HG03469 (cell line): Measurements from ENCODE around the gene FBN3.
"Not testable (repeated sequence)": the region's sequence is repeated elsewhere in the genome, so short reads cannot be mapped to it uniquely, and the experiment has no call there.

Source experiments
- ATAC-seq: cut with Tn5 transposase; IDR thresholded peaks from one replicate; pipeline ENCODE4 v1.9.1; 2021; ENCODE audit warnings: mild to moderate bottlenecking, moderate library complexity, moderate number of reproducible peaks; ENCODE audit not compliant: unreplicated experiment

FBN3 gene

GRCh38 chr19:8120636-8121480, 28.5 kb downstream of the FBN3 start:
- ATAC-seq, result no peak

- ATAC-seq, result no peak
Observed at GRCh38 chr19:8117991-8118390, 31.4 kb downstream of the FBN3 start.

GRCh38 chr19:8116437-8117293, 32.7 kb downstream of the FBN3 start:
- no peak for ATAC-seq

GRCh38 chr19:8115805-8116396, 33.5 kb downstream of the FBN3 start:
- no peak for ATAC-seq

GRCh38 chr19:8113017-8113416, 36.4 kb downstream of the FBN3 start:
- no peak for ATAC-seq

GRCh38 chr19:8111376-8111775, 38.0 kb downstream of the FBN3 start:
- ATAC-seq, result no peak

GRCh38 chr19:8110931-8111330, 38.5 kb downstream of the FBN3 start:
- ATAC-seq, result no peak

GRCh38 chr19:8109890-8110662, 39.3 kb downstream of the FBN3 start:
- ATAC-seq, result no peak

- no peak for ATAC-seq
Observed at GRCh38 chr19:8109455-8109854, 39.9 kb downstream of the FBN3 start.

- no peak for ATAC-seq
Observed at GRCh38 chr19:8108560-8109445, 40.6 kb downstream of the FBN3 start.

- no peak for ATAC-seq
Observed at GRCh38 chr19:8107301-8107903, 42.0 kb downstream of the FBN3 start.

- ATAC-seq, result no peak
Observed at GRCh38 chr19:8105471-8105870, 43.9 kb downstream of the FBN3 start.

- ATAC-seq, result not testable (repeated sequence)
Observed at GRCh38 chr19:8101910-8102309, 47.5 kb downstream of the FBN3 start.

GRCh38 chr19:8101311-8101710, 48.1 kb downstream of the FBN3 start:
- ATAC-seq, result no peak

- no peak for ATAC-seq
Observed at GRCh38 chr19:8097681-8098567, 51.5 kb downstream of the FBN3 start.

- no peak for ATAC-seq
Observed at GRCh38 chr19:8097198-8097597, 52.2 kb downstream of the FBN3 start.

GRCh38 chr19:8096071-8096470, 53.3 kb downstream of the FBN3 start:
- ATAC-seq, result no peak

- no peak for ATAC-seq
Observed at GRCh38 chr19:8095354-8095886, 54.0 kb downstream of the FBN3 start.
